HG03460 (cell line): ENCODE data around the gene EML6.
"Not testable (repeated sequence)": the region's sequence is repeated elsewhere in the genome, so short reads cannot be mapped to it uniquely, and the experiment has no call there.

ENCODE experiments used
- ATAC-seq: cut with Tn5 transposase; IDR thresholded peaks from one replicate; pipeline ENCODE4 v1.9.1; 2021; ENCODE audit not compliant: unreplicated experiment

Gene EML6

DNA sequence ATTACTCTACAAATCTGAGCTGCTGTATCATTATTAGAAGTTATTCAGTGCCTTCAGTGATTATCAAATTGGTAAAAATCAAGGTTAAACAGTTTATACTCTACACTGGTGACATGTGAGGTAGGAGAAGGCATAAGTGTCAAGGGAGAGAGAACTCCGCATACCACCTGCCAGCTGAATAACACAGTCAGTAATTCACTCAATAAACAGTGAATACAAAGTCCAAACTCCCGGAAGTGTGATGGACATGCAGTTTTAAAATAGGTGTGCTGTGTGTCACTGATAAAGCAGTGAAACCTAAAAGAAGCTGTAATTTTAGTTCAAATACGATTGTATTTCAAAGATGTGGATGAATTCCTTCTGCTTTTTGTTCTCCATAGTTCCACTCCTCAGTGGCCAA, 149.8 kb downstream of the EML6 start:
- ATAC-seq, result not testable (repeated sequence)

DNA sequence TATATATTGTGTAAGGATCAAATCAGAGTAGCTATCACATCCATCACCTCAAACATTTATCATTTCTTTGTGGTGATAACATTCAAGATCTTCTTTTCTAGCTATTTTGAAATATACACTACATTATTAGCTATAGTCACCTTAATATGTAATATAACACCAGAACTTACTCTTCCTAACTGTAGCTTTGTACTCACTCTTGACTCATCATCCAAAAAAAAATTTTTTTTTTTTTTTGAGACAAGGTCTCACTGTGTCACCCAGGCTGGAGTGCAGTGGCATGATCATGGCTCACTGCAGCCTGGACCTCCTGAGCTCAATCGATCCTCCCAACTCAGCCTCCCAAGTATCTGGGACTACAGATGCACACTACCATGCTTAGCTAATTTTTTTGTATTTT, 153.3 kb downstream of the EML6 start:
- no peak for ATAC-seq

DNA sequence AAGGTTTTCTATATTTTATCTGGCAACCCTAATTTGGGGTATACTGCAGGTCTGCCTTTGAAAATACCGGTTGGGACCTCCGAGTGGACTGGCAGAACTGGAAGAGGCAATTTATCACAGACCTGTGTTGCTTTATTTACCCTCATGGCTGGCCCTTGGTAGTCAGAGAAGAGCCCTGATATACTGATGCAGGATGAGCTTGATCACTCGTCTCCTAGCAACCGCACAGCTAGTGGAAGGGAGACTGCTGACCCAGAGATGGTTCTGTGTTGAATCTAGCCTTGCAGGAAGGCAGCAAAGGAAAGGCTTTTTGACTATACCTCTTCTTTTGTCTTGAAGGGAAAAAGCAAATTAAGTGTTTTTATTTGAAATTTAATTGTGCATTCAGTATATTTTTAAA, 154.7 kb downstream of the EML6 start:
- ATAC-seq, result no peak

DNA sequence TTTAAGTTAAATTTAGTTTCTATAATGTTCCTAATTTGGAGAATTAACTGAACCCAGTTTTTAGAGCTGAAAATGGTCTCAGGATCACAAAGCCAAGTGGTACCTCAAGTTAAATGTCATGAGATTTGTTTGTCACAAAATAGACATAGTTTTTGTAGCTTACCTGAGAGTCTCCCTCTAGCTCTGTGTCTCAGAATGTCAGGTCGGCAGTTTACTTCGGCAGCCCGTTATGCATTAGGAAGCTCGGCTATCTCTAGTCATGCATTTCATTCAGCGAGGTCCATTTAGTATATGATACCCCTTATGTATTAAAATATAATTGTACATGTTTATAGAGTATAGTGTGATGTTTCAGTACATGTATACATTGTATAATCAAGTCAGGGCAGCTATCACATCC, 155.6 kb downstream of the EML6 start:
- no peak for ATAC-seq

DNA sequence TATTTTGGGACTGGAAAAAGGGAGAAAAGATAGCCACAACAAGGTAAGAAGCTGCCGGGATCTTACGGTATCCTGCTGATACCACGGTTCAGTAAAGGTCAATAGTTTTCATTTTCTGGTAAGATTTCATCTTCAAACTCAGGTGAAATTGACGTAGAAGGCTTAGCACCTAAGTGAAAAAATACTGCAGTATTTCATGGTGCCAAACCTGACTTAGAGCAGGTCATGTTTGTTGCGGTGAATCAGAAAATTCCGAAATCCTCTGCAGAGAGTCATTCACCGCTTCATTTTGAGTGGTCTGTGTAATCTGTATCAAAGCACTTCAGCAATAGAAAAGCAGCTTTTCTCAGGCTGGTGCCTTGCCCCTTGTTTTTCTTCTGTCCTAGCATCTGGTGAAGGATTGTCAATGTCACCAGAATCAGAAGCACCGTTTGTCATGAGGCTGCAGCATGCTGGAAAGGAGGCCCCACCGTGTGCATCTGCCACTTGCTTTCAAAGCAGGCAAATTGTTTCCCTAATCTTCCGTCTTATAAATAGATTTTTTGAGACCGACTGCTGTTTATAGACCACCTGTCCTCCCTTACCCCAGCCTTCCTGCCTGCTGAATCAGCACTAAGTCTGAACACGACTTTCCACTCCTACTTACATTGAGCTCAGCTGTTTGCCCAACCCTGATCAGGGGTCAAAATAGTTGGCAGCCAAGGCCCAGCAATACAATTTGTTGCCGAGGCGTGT, 156.3 kb downstream of the EML6 start:
- ATAC-seq, result no peak

DNA sequence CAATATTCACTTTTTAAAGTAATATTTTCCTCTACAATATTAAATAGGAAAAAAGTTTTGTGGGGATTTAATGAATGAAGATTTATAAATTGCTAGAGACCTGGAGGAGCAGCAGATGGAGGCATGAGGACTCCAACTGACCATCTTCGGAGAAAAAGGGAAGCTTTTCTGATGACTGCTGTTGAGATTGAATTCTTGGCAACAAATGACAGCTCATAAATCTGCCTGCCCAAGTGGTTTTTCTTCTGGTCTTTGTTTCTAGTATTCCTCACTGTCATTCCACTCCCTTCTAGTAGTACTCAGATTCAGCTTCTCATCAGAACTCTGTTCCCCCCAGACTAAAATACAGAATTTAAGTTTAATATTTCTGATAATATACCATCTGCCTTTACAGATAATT, 157.0 kb downstream of the EML6 start:
- no peak for ATAC-seq

DNA sequence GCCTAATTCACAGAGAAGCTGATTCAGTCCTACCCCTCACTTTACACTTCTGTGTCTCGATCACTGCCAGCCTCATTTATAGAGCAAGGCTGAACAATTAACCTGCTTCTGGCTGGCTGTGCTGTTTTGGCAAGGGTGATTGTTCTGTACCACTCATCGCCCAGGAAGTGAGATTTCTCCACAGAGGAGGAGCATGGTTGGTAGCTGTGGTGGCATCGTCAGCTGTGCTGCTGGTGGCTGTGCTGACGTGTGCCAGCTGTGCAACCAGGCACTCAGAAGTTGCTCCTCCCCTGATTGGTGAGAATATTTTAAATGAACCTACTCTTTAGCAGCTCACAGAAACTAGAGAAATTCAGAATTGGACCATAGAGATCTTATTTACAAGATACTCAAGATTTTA, 158.3 kb downstream of the EML6 start:
- no peak for ATAC-seq

DNA sequence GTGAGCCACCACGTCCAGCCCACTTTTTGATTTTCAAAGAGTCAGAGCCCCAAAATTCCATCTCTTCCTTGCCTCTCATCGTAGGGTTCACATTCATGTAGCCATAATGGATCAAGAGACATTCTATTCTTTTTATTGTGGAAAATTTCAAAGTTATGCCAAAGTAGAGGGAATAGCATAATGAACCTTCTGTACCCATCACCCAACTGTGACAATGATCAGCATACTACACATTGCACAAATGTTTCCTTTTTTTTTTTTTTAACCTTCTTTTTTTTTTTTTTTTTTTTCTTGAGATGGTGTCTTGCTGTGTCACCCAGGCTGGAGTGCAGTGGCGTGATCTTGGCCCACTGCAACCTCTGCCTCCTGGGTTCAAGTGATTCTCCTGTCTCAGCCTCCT, 162.4 kb downstream of the EML6 start:
- ATAC-seq, result no peak

DNA sequence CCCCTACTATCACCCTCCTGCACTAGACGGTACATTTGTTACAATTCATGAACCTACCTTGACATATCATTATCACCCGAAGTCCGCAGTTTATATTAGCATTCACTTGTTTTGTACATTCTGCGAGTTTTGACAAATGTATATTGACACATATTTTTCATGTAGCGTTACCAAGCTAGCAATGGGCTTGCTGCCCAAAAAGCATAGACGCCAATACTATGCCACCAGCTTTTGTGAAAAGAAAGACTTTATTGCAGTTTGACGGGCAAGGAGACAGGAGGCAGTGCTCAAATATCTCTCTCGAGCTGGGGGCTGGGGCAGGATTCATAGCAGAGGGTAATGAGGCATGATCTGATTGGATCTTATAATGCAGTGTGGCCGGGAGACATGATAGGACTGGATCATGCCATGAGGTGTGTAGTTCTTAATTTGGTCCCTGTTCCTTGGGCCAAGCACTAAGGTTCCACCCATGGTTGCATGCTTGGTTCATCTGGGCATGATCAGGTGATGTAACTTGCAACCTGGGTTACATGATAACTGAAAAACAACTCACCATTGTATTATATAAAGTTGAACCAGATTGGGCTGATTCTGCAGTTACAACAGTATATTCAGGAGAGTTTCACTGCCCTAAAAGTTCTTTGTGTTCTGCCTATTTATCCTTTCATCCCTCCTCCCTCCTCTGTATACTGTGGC, 164.5 kb downstream of the EML6 start:
- ATAC-seq, result no peak

DNA sequence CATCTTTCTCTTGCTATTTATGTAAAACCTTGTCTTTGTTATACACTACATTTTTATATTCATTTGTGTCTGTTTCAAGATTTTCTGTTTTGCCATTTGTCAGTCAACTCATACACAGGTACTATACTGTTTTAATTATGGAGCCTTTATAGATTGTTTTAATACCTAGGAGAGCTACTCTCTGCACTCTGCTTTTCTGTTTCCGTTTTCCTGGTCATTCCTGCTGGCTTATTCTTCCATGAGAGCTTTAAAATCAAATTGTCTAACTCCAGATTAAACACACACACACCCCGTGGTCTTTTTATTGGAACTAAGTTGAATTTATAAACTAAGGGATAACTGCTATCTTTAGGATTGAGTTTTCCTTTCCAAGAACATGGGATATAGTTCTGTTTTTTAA, 165.6 kb downstream of the EML6 start:
- no peak for ATAC-seq

DNA sequence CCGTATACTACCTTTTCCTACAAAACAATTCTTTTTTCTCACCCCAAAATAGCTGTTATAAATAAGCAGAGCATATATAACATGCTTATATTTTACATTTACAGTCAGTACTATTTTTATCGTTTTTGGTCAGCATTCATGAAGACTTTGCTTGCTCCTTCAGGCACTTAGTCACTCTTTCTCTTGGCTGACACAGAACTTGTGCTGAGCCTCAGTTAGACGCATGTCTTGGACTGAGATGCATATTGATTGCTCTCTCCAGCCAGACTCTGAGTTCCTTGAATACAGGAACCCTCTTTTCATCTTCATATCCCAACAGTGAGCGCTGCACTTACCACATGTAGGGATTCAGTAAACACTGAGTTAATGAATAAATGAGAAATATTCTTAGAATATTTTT, 168.4 kb downstream of the EML6 start:
- no peak for ATAC-seq

DNA sequence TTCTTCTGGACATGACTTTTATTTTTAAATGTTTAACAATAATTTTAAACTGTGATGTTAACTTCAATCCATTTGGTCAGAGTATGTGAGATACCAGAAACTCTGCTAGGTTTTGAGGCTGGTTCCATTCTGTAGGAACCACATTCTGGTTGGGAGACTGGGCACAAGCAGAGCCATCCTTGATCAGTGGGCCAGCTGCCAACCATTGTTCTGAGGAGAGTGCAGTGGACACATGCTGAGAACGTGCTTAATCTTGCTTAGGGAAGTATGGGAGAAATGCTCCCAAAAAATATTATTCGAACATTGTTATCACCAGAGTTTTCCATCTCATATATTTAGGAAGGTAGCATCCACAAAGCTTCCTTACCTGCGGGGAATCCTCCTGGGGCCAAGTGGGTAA, 171.0 kb downstream of the EML6 start:
- ATAC-seq, result no peak

DNA sequence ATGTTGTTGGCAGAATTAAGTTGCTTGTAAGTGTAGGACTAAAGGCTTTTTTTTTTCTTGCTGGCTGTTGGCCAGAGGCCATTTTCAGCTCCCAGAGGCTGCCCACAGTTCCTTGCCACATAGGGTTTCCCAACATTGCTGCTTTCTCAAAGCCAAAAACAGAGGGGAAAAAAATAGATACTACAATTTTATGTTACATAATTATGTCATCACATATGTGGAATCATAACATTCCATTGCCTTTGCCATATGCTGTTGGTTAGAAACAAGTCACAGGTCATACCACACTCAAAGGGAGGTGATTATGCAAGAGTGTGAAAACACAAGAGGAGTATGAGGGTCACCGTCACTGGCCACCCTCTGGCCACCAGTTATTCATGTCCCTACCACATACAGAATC, 172.3 kb downstream of the EML6 start:
- ATAC-seq, result no peak

DNA sequence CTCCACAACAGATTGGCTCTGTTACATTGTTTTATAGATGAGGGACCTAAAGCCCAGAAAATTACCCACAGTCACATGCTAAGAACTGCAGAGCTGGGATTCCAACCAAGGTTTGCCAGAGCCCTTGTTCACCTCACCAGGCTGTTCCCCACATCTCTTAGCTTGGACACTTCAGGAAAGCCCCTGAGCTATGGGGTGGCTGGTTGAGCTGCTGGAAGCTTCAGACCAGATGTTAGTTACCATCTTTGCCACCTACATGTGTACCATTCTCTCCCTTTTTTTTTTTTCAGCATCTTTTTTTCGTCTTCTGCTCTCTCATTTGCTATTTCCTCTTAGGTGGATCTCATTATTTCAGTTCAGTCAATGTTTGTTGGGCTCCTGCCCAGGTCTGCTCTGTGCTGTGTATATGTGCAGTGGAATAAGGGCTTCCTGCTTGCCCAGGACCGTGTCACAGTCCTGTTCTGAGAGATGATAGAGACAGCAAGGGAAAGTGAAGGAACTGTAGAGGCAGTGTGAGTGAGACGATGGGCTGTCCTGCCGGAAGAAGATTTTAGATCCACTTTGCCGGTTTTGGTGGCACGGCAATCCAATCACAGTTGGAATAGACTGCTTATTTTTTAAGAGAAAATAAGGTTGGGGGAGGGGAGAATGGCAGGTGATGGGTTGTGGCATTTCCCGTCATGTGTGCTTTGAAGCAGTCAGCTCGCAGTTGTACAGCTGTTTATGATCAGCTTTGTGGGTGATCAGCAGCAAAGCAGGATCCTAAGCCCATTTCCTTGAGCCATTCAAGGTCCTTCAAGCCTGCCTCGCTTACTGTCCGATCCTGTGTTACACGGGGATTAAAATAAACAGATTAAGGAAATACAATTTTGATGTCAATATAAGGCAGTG, 174.2 kb downstream of the EML6 start:
- ATAC-seq, result no peak

DNA sequence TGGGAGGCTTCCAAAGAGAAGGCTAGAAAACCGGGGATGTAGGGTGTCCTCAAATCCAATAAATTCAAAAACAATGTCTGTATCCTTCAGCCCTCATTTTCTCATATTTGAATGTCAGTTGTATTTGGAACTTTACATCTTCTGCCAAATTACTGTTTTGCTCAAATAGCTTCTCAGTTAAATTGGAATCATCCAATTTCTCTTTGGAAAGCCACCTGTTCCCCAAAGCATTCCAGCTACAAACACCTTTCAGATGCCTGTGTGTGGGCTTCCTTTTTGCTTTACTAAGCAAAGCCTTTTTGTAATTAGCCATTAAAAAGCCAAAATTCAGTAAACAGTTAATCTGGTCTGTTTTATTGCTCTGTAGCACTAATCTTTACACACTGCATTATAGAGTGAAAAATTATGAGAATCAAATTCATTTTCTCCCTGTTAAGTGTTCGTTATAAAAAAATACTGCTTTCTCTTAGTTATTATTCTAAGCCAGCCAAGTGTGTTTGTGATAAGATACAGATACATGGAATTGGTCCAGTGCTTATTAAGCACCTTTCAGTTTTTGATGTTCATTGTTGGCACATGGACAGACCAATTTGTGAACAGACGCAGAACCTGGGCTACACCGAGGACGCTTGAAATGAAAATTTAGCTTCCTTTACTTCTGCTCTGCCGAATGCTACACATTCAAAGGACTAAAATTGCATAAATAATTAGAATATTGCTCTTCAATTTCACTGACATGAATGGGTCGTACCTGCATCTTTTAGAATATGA, 175.2 kb downstream of the EML6 start:
- ATAC-seq, result no peak

DNA sequence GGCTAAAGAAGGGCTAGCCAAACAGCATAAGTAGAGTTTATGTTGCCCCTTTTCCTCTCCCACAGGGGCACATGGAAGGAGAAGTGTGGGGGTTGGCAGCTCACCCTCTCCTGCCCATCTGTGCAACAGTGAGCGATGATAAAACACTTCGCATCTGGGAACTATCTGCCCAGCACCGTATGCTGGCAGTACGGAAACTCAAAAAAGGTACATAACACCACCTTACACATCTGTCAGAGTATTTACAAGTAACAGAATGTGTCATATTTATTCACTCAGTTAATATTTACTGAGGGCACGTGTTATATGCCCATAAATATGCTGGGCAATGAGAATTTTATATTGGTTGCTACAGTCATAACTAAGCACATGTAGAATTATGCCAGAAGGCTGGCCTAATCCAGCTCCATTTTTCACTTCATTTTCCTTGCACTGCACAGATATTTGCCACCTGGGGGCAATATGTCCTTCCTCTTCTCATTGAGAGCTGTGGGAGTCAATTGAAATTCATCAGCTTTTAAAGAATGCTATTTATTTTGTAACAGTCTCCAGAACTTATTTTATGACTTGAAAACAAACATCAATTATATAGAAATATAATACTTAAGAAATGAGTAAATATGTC, 176.2 kb downstream of the EML6 start:
- ATAC-seq, result no peak

DNA sequence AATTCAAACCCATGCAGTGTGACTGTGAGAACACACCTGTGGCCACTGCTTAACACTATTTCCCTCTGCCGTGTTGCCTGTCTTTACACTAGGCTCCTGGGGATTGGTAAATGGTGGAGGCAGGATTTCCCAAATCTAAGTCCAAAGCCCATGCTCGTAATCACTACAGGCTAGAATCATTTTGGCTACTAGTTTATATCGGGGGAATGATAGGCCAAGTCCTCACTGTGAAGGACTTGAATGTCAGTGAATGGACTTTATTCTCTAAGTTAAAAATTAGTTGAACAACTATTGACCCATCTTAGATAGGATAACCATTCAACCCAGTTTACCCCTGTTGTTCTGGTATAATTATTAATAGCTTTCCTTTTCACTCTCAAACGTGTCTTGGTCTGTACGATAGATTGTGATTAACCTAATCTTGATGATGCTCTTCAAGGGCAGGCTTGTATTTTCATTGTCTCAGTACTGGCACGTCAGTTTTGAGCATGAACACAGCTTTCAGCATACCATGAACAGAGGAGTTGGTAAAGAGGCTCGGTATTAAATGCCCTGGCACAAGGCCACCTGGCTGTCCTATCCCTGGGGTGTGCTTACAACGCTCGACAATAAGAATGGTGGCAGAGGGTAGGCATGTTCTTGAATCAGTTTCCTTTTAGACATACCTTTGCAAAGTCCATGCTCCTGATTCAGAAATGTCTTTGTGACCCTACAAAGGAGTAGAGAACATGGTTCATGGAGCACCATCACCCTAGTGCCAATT, 177.9 kb downstream of the EML6 start:
- ATAC-seq, result no peak

DNA sequence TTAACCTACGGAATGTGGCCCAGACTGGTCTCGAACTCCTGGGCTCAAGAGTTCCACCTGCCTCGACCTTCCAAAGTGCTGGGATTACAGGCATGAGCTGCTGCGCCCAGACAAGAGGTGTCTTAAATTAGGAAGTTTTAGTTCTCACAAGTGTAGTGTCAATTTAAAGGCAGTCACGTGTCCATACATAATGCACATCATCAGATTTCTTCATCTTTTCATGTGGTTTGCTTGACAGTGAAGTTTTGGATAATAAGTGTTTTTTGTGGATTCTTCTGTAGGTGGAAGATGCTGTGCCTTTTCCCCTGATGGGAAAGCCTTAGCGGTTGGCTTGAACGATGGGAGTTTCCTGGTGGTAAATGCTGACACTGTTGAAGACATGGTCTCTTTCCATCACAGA, 179.3 kb downstream of the EML6 start:
- no peak for ATAC-seq

DNA sequence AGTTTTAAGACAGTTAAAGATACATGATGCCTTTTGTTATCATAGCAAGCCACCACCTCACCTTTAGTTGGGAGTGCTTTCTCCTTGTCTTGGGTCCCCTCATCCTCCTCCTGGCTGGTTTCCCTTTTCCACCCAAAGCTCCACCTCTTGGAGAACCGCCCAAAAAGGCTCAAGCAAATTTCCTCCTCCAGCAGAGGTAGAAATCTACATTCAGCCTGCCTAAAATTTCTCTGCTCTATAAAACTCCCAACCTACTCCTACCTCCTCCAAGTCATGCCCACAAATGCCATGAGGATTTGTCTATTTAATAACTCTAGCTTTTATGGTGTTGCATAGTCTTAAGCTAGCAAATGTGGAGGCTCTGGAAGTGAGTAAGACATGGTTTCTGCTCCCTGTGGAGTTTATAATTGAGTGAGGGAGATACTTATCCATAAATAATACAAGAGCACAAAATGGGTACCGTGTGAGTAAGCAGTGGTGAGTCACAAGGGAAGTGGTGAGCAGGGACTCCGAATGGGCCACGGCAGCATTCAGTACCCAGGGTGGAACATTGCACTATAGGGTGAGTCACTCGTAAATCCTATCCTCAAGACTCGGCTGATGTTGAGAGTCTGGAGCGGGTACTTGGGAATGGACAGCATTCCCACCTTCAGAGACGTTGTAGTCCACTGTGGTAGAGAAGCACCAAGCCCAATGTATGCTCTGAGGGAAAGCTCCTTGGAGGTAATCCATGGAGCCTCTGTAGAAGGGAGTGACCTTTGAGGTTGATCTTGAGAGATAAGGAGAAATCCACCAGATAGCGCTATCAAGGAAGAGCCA, 180.5 kb downstream of the EML6 start:
- ATAC-seq, result no peak
